ENCODE measurements around the gene DYNC2I2. TPM values are rescaled to one million over a fixed set of nuclear protein-coding genes. Genes with fewer than 3 reads are reported as not detected.

Gene DYNC2I2
- 33.4 and 73.4 TPM in 2 replicates for total RNA-seq

GRCh38 chr9:128656416-128657343, at the start of gene DYNC2I2:
TSS of gene DYNC2I2 (minus strand) at chr9:128656847. CDS start at chr9:128656726, 121 bp downstream.

GRCh38 chr9:128702445-128702948, 45.9 kb upstream of the DYNC2I2 start, which contains the start of gene PKN3:
TSS of gene PKN3 (plus strand) at chr9:128702503. CDS start at chr9:128702916, 413 bp downstream.

DNA sequence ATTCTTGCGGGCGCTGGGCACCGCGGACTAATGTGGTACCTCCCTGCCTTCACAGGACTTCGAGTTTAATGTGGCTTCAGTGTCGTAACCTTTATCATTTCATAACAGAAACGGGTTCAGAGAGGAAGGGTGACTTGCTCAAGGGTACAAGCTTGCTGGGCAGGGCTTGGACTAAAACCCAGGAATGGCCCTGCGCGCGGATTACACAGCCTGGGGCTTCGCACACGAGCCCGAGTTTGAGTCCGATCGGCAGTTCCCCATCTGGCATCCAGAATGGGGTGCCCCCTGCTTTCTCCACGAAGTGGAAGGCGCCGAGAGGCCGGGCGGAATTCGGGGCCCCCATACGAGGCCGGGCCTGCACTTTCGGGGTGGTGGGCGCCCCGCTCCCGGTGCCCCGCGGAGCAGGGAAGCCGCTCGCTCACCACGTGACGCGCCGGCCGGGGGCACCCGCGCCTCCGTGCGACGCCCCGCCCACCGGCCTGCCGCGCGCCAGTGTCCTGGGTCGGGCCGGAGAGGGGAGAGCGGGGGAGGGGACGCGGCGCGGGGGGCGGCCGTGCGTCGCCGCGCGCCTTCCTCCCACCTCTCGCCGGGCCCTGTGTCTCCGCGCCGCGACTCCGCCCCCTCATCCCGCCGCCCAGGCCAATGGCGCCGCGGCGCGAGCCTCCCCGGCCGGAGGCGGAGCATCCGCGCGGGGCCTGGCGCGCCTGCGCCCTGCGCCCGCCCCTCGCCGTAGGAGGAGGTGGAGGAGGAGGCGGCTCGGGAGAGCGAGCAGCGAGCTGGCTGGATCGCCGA, 32.0 kb upstream of the DYNC2I2 start, which contains the start of gene SET:
SET (plus strand) TSS at position 722 of the 792 bp plus-strand sequence. CDS start 361 bp downstream, outside the sequence.

Other genes with a start within 250 kb of the DYNC2I2 start
- gene CERCAM, start 236.0 kb downstream of the DYNC2I2 start, total RNA-seq = 99.9 and 144 TPM in 2 replicates
- gene ODF2, start 200.8 kb downstream of the DYNC2I2 start, total RNA-seq = 14.3 and 25.5 TPM in 2 replicates
- gene GLE1, start 152.1 kb downstream of the DYNC2I2 start, total RNA-seq = 27.0 and 27.8 TPM in 2 replicates
- 178 and 200 TPM in 2 replicates for gene SPTAN1, start 104.3 kb downstream of the DYNC2I2 start, total RNA-seq
- 180 and 256 TPM in 2 replicates for gene SET, start 32.4 kb upstream of the DYNC2I2 start, total RNA-seq
- gene PKN3, start 45.7 kb upstream of the DYNC2I2 start, total RNA-seq = 3.0 and 4.8 TPM in 2 replicates
- gene ZDHHC12, start 67.3 kb upstream of the DYNC2I2 start, total RNA-seq = 54.7 and 68.9 TPM in 2 replicates
- gene ZER1, start 115.1 kb upstream of the DYNC2I2 start, total RNA-seq = 20.2 and 56.1 TPM in 2 replicates
- gene TBC1D13, start 130.4 kb upstream of the DYNC2I2 start, total RNA-seq = 9.7 and 20.6 TPM in 2 replicates
- gene ENDOG, start 161.7 kb upstream of the DYNC2I2 start, total RNA-seq = 16.2 and 31.7 TPM in 2 replicates
- 11.1 and 24.4 TPM in 2 replicates for gene SPOUT1, start 172.9 kb upstream of the DYNC2I2 start, total RNA-seq
- 9.3 and 15.1 TPM in 2 replicates for gene KYAT1, start 225.1 kb upstream of the DYNC2I2 start, total RNA-seq
- gene LRRC8A, start 225.3 kb upstream of the DYNC2I2 start, total RNA-seq = 37.4 and 53.9 TPM in 2 replicates

Measured in epithelial cell of alveolus of lung (primary cell).